Endothelial cell of umbilical vein (primary cell): ENCODE measurements around the gene OR5AN1. TPM values are rescaled to one million over a fixed set of nuclear protein-coding genes. Genes with fewer than 3 reads are reported as not detected.

ENCODE experiments used
- BruUV-seq: library from RNA; stranded (reverse); fragments of 400-500 nt; replicated peaks from 2 replicates; lab custom pipeline; 2021; lab: Mats Ljungman, UMichigan
- CTCF ChIA-PET: fragments of 300-600, 350-600 bp; sonication (Branson Sonifier 250); formaldehyde crosslinking; loops from one replicate; lab custom pipeline; 2021; ENCODE audit warnings: antibody characterized with exemption, inconsistent platforms; lab: Charles Lee
- POLR2A ChIA-PET: fragments of 300-600, 350-600 bp; sonication (Branson Sonifier 250); formaldehyde crosslinking; loops from one replicate; lab custom pipeline; 2021; ENCODE audit warnings: antibody characterized with exemption, inconsistent platforms; lab: Charles Lee
- DNase-seq: peaks from one replicate; pipeline ENCODE4 v3.0.0-alpha.2; 2011; ENCODE audit warnings: low read depth, low spot score
- FAIRE-seq: peaks from 2 replicates; lab custom pipeline; 2011; peaks lifted over from hg19 to GRCh38; lab: Jason Lieb, UNC
- H2AFZ ChIP-seq: 2 replicates; pipeline ENCODE4 v1.6.0; 2012; ENCODE audit warnings: low read depth, low read length, control low read depth, inconsistent platforms
- H3K27ac ChIP-seq: 2 replicates; pipeline ENCODE4 v1.5.1; 2011; ENCODE audit warnings: low read depth, mild to moderate bottlenecking, control low read depth, low read length, moderate library complexity; ENCODE audit not compliant: insufficient read depth
- H3K27me3 ChIP-seq, 2 experiments: 2 replicates each; pipeline versions ENCODE4 v1.6.0 to v1.6.1; 2011; ENCODE audit warnings: low read length in 2 of 2, mixed read lengths in 1 of 2; ENCODE audit not compliant: control insufficient read depth in 2 of 2, insufficient read depth in 2 of 2
- H3K36me3 ChIP-seq, 2 experiments: 2 replicates in 1 of 2; 3 replicates in 1 of 2; pipeline ENCODE4 v1.5.1; 2011; ENCODE audit warnings: low read length in 2 of 2, mild to moderate bottlenecking in 1 of 2, moderate library complexity in 1 of 2; ENCODE audit not compliant: control insufficient read depth in 2 of 2, insufficient read depth in 2 of 2; ENCODE audit errors: extremely low read depth in 1 of 2
- H3K4me1 ChIP-seq: 3 replicates; pipeline ENCODE4 v1.5.1; 2011; ENCODE audit warnings: mild to moderate bottlenecking, low read length; ENCODE audit not compliant: control insufficient read depth, insufficient read depth; ENCODE audit errors: extremely low read depth
- H3K4me2 ChIP-seq: 2 replicates; pipeline ENCODE4 v1.6.1; 2011; ENCODE audit warnings: low read length, control low read depth, mixed read lengths; ENCODE audit not compliant: insufficient read depth
- H3K4me3 ChIP-seq, 3 experiments: fragments of 200-600 bp in 1 of 3; sonication (generic), shearing (Covaris generic) in 1 of 3; replicated peaks in 1 of 3; 2 replicates each; pipeline ENCODE4 v1.5.1; 2011 to 2016; ENCODE audit warnings: control low read depth in 3 of 3, low read length in 3 of 3, mild to moderate bottlenecking in 2 of 3, inconsistent platforms in 1 of 3, low read depth in 1 of 3, moderate library complexity in 1 of 3; ENCODE audit not compliant: insufficient read depth in 1 of 3
- H3K79me2 ChIP-seq: 2 replicates; pipeline ENCODE4 v1.6.0; 2012; ENCODE audit warnings: low read length, inconsistent platforms; ENCODE audit not compliant: control insufficient read depth, insufficient read depth
- H3K9ac ChIP-seq: replicated peaks from 2 replicates; pipeline ENCODE3; 2011; ENCODE audit warnings: low read length, control low read depth; ENCODE audit not compliant: insufficient read depth; ENCODE audit errors: extremely low read depth
- H3K9me1 ChIP-seq: replicated peaks from 3 replicates; pipeline ENCODE4 v1.6.0; 2011; ENCODE audit warnings: mild to moderate bottlenecking, low read length; ENCODE audit not compliant: control insufficient read depth, insufficient read depth; ENCODE audit errors: extremely low read depth
- H3K9me3 ChIP-seq: replicated peaks from 2 replicates; pipeline ENCODE4 v1.5.1; 2012; ENCODE audit warnings: low read length, inconsistent platforms; ENCODE audit not compliant: control insufficient read depth, insufficient read depth
- H4K20me1 ChIP-seq: replicated peaks from 2 replicates; pipeline ENCODE3; 2011; ENCODE audit warnings: mild to moderate bottlenecking, low read length; ENCODE audit not compliant: control insufficient read depth, insufficient read depth; ENCODE audit errors: extremely low read depth
- CTCF ChIP-seq, 2 donors: IDR thresholded peaks; 1 replicate in 1 of 2; 2 replicates in 1 of 2; pipeline ENCODE4 v1.5.1; 2011; ENCODE audit warnings: low read length in 2 of 2, mild to moderate bottlenecking in 2 of 2, moderate library complexity in 2 of 2, control low read depth in 1 of 2, inconsistent platforms in 1 of 2, low read depth in 1 of 2; ENCODE audit not compliant: insufficient read depth in 1 of 2; ENCODE audit errors: extremely low read depth in 1 of 2
- EZH2 ChIP-seq: IDR thresholded peaks from 2 replicates; pipeline ENCODE4 v1.6.1; 2012; ENCODE audit warnings: borderline replicate concordance, low read depth, mild to moderate bottlenecking, moderate library complexity, low read length, inconsistent platforms; ENCODE audit not compliant: severe bottlenecking
- FOS ChIP-seq: IDR thresholded peaks from 2 replicates; pipeline ENCODE4 v1.6.1; 2011; ENCODE audit warnings: mild to moderate bottlenecking, low read length, moderate library complexity, borderline replicate concordance; ENCODE audit not compliant: insufficient read depth
- GATA2 ChIP-seq: IDR thresholded peaks from 2 replicates; pipeline ENCODE4 v1.7.0; 2011; ENCODE audit warnings: low read depth, mild to moderate bottlenecking, moderate library complexity, mixed read lengths, low read length; ENCODE audit not compliant: insufficient read length, insufficient read depth
- JUN ChIP-seq: IDR thresholded peaks from 2 replicates; pipeline ENCODE4 v1.6.1; 2011; ENCODE audit warnings: borderline replicate concordance, low read depth; ENCODE audit not compliant: insufficient read length, insufficient read depth
- MYC ChIP-seq: IDR thresholded peaks from one replicate; pipeline ENCODE4 v1.6.1; 2011; ENCODE audit warnings: mild to moderate bottlenecking, low read depth, low read length
- POLR2A ChIP-seq: IDR thresholded peaks from 2 replicates; pipeline ENCODE4 v1.6.1; 2012; ENCODE audit warnings: low read depth, mild to moderate bottlenecking, control low read depth, low read length
- POLR2AphosphoS5 ChIP-seq: IDR thresholded peaks from 2 replicates; pipeline ENCODE4 v1.6.1; 2012; ENCODE audit warnings: low read depth, mild to moderate bottlenecking, control low read depth, low read length, moderate library complexity; ENCODE audit not compliant: insufficient read depth
- dilution Hi-C: fragments of 300-500 bp; cut with MboI; formaldehyde crosslinking; loops from one replicate; pipeline ENCODE4 v1.15.0; 2019; ENCODE audit warnings: low sequenced_read_pairs; ENCODE audit not compliant: extremely low pct_ligation_motif_present
- intact Hi-C: fragments of 100-400 bp; cut with micrococcal nuclease; formaldehyde crosslinking; loops from one replicate; pipeline ENCODE4 v1.10.0; 2022
- polyA plus RNA-seq, 4 experiments: library from polyadenylated mRNA; depleted of rRNA in 3 of 4; stranded (reverse) in 3 of 4; unstranded in 1 of 4; fragments of >200 nt; gene quantifications; 2 replicates each; pipeline versions ENCODE4 v1.2.1 to v1.2.3, GENCODE V29; 2011 to 2012; ENCODE audit warnings: missing spikeins in 1 of 4
- total RNA-seq: library from RNA; stranded (reverse); gene quantifications from 2 replicates; pipeline ENCODE4 v1.2.3, GENCODE V29; 2021
- TF ChIP-seq, protein P1 (sequence below): IDR thresholded peaks from 2 replicates; pipeline ENCODE4 v1.6.1; 2011; ENCODE audit not compliant: insufficient read depth, insufficient read length

OR5AN1 gene
- total and polyA plus RNA-seq, 2 donors (not counting 3 experiments of a cell fraction or from before 2014, with no cell fraction given): not detected

DNA sequence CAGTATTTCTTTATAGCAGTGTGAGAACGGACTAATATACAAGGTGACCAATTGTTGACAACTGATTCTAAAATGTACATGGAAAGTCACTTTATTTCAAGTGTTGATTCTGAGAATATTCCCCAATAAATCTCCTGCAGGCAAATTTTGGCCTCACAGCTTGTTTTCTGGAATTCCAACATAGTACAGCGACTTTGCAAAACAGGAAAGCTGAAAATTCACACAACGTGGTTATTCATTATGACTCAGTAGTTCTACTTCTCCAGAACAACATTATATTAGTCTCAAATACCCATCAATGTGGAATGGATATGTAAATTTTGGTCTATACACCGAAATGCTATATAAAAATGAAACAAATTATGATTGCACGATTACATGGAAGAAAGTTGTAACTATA, 22.5 kb upstream of the OR5AN1 start:
- Histone ChIP-seq H2AFZ (no peak overlapping the region), H3K4me3 (no peak overlapping the region), H3K9me1 (no peaks in the 10 kb centered on the region), H3K36me3 (no peaks in the 10 kb centered on the region), H3K4me2 (no peak overlapping the region), H3K27ac (no peak overlapping the region), H3K4me1 (no peaks in the 10 kb centered on the region), H3K9ac (no peak overlapping the region), H3K79me2 (no peaks in the 10 kb centered on the region), H3K27me3 (no peaks in the 10 kb centered on the region), H4K20me1 (no peaks in the 10 kb centered on the region), H3K9me3 (no peaks in the 10 kb centered on the region)
- dilution Hi-C loops (no loop called here), intact Hi-C loops (no loop called here)
- ChIA-PET CTCF (no interaction called here), POLR2A (no interaction called here)
- FAIRE-seq (no peak), DNase-seq (no peak)
- TF ChIP-seq JUN: no peak
- no peak for TF ChIP-seq POLR2AphosphoS5
- TF ChIP-seq FOS: no peak
- TF ChIP-seq, protein P1, sequence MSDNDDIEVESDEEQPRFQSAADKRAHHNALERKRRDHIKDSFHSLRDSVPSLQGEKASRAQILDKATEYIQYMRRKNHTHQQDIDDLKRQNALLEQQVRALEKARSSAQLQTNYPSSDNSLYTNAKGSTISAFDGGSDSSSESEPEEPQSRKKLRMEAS: no peak
- no peak for TF ChIP-seq MYC
- TF ChIP-seq CTCF (IDR thresholded peaks at IDR 0.05; ENCODE audit: extremely low read depth in 1 of 2, insufficient read depth in 1 of 2, low read depth in 1 of 2, low read length in 2 of 2): no peak
- no peak for TF ChIP-seq EZH2
- TF ChIP-seq POLR2A: no peak
- no peak for TF ChIP-seq GATA2
- BruUV-seq: no TSS peak
